Measurements from ENCODE around the gene CD40. TPM values are rescaled to one million over a fixed set of nuclear protein-coding genes. Genes with fewer than 3 reads are reported as not detected.

CD40 gene
- polyA plus RNA-seq, 1 experiment = 0.21 TPM

DNA sequence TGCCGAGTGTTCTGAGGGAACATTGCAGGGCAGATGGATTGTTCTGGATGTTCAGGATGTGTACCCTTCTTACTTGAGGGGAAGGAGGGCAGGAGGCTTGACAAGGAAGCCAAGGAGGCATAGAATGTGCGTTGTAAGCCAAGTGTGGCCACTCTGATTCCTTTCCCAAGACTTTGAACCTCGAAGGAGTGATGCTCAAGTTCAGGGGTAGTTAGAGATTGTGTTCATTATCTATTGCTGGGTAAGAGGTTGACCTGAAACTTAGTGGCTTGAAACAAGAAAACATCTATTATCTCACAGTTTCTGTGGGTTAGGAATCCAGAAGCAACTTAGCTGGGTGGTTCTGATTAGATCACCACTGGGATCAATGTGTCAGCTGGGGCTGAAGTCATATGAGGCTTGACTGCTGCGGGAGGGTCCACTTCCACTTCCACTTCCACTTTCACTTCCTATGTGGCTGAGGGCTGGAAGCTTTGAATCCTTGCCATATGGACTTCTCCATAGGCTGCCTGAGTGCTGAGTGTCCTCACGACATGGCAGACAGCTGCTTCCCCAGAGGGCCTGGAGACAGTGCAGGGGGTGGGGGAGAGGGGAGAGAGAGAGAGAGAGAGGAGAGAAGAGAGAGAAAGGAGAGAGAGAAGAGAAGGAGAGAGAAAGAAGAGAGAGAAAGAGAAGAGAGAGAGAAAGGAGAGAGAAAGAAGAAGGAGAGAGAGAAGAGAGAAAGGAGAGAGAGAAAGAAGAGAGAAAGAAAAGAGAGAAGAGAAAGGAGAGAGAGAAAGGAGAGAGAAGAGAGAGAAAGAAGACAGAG lies 6.9 kb upstream of the CD40 start:
- H3K4me3 ChIP-seq (ENCODE audit: low read depth, low read length) = no peak overlapping the region
- DNase-seq (ENCODE audit: low read depth, low spot score) = no peak
- ChIA-PET CTCF (no interaction called here), POLR2A (no interaction called here)
- no peak overlapping the region for H3K27ac ChIP-seq (ENCODE audit: low read depth, low read length)
- TF ChIP-seq CTCF (IDR thresholded peaks at IDR 0.05; ENCODE audit: low read depth, low read length) = no peak
- peaks cover 31% of the 10 kb centered on the region for H3K27me3 ChIP-seq (ENCODE audit: control insufficient read depth, insufficient read depth, low read length)
- no peaks in the 10 kb centered on the region for H3K9me3 ChIP-seq (ENCODE audit: control insufficient read depth, insufficient read depth, low read length)

GRCh38 chr20:46111836-46112212 lies 6.3 kb upstream of the CD40 start:
- Histone ChIP-seq H3K27me3 (ENCODE audit: control insufficient read depth, insufficient read depth, low read length) (peaks cover 29% of the 10 kb centered on the region), H3K27ac (ENCODE audit: low read depth, low read length) (no peak overlapping the region), H3K4me3 (ENCODE audit: low read depth, low read length) (no peak overlapping the region), H3K9me3 (ENCODE audit: control insufficient read depth, insufficient read depth, low read length) (no peaks in the 10 kb centered on the region)
- no peak for DNase-seq (ENCODE audit: low read depth, low spot score)
- no peak for TF ChIP-seq CTCF (IDR thresholded peaks at IDR 0.05; ENCODE audit: low read depth, low read length)
- CTCF ChIA-PET = no interaction called here
- POLR2A ChIA-PET = no interaction called here

GRCh38 chr20:46112430-46113112 lies 5.5 kb upstream of the CD40 start:
- TF ChIP-seq CTCF (IDR thresholded peaks at IDR 0.05; ENCODE audit: low read depth, low read length) = no peak
- no peak overlapping the region for H3K27ac ChIP-seq (ENCODE audit: low read depth, low read length)
- no peak overlapping the region for H3K4me3 ChIP-seq (ENCODE audit: low read depth, low read length)
- ChIA-PET POLR2A (no interaction called here), CTCF (no interaction called here)
- no peak for DNase-seq (ENCODE audit: low read depth, low spot score)
- no peaks in the 10 kb centered on the region for H3K9me3 ChIP-seq (ENCODE audit: control insufficient read depth, insufficient read depth, low read length)
- H3K27me3 ChIP-seq (ENCODE audit: control insufficient read depth, insufficient read depth, low read length) = peaks cover 29% of the 10 kb centered on the region

- no peak for DNase-seq (ENCODE audit: low read depth, low spot score)
- TF ChIP-seq CTCF (IDR thresholded peaks at IDR 0.05; ENCODE audit: low read depth, low read length) = no peak
- POLR2A ChIA-PET = no interaction called here
- peaks cover 31% of the 10 kb centered on the region for H3K27me3 ChIP-seq (ENCODE audit: control insufficient read depth, insufficient read depth, low read length)
- CTCF ChIA-PET = no interaction called here
- H3K4me3 ChIP-seq (ENCODE audit: low read depth, low read length) = no peak overlapping the region
- no peak overlapping the region for H3K27ac ChIP-seq (ENCODE audit: low read depth, low read length)
- H3K9me3 ChIP-seq (ENCODE audit: control insufficient read depth, insufficient read depth, low read length) = peaks cover 4% of the 10 kb centered on the region; the same call in 1 of the 2 replicates
These were observed 5.0 kb upstream of the CD40 start for GRCh38 chr20:46113113-46113470.

DNA sequence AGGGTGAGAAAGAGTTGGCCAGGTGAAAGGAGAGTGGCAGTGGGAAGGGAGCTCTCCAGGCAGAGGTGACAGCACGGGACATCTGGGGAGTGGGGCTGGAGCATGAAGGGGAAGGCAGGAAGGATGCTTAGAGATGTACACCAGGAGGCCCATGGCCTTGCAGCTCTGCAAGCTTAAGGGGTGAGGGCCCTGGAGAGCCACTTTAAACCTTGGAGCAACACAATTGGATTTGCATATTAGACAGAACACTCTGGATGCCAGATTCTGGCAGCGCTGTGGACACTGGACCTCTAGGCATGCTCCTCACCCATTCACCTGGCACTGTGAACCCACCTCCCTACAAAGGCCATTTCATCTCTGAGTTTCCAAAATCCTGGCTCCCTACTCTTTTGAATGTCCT lies 3.7 kb upstream of the CD40 start:
- no peak for DNase-seq (ENCODE audit: low read depth, low spot score)

More for the DNA sequence above, 3.7 kb upstream of the CD40 start:
- Histone ChIP-seq H3K27me3 (ENCODE audit: control insufficient read depth, insufficient read depth, low read length) (peaks cover 26% of the 10 kb centered on the region), H3K27ac (ENCODE audit: low read depth, low read length) (no peak overlapping the region), H3K4me3 (ENCODE audit: low read depth, low read length) (no peak overlapping the region), H3K9me3 (ENCODE audit: control insufficient read depth, insufficient read depth, low read length) (peaks cover 5% of the 10 kb centered on the region; the same call in 1 of the 2 replicates)
- ChIA-PET POLR2A (no interaction called here), CTCF (no interaction called here)
- TF ChIP-seq CTCF (IDR thresholded peaks at IDR 0.05; ENCODE audit: low read depth, low read length) = no peak

Data from AG04450 (cell line).